Fibroblast of lung (primary cell): ENCODE data around the gene WDR36. TPM values are rescaled to one million over a fixed set of nuclear protein-coding genes. Genes with fewer than 3 reads are reported as not detected.

ENCODE experiments used
- DNase-seq, 2 donors: peaks; one replicate each; pipeline versions ENCODE4 v3.0.0 to v3.0.0-alpha.2; 2010; ENCODE audit warnings: low read depth in 2 of 2
- H2AFZ ChIP-seq: 2 replicates; pipeline ENCODE4 v1.5.1; 2012; ENCODE audit warnings: low read length, control low read depth, inconsistent platforms
- H3K27ac ChIP-seq: 2 replicates; pipeline ENCODE4 v1.5.1; 2011; ENCODE audit warnings: low read length, control low read depth; ENCODE audit not compliant: insufficient read depth
- H3K27me3 ChIP-seq: 2 replicates; pipeline ENCODE4 v1.5.1; 2011; ENCODE audit warnings: mild to moderate bottlenecking, low read length; ENCODE audit not compliant: control insufficient read depth, insufficient read depth
- H3K36me3 ChIP-seq: 2 replicates; pipeline ENCODE4 v1.5.1; 2011; ENCODE audit warnings: low read length; ENCODE audit not compliant: control insufficient read depth, insufficient read depth
- H3K4me1 ChIP-seq: 2 replicates; pipeline ENCODE4 v1.5.1; 2011; ENCODE audit warnings: low read length; ENCODE audit not compliant: control insufficient read depth, insufficient read depth; ENCODE audit errors: extremely low read depth
- H3K4me2 ChIP-seq: 2 replicates; pipeline ENCODE4 v1.5.1; 2011; ENCODE audit warnings: low read length, control low read depth; ENCODE audit not compliant: insufficient read depth; ENCODE audit errors: extremely low read depth
- H3K4me3 ChIP-seq, 4 experiments: fragments of 200-600 bp in 1 of 4; sonication (generic) in 1 of 4; replicated peaks in 1 of 4; 2 replicates each; pipeline ENCODE4 v1.5.1; 2011 to 2016; ENCODE audit warnings: low read length in 4 of 4, low read depth in 3 of 4, mild to moderate bottlenecking in 3 of 4, control low read depth in 2 of 4, inconsistent platforms in 1 of 4, mixed read lengths in 1 of 4; ENCODE audit not compliant: insufficient read depth in 1 of 4; ENCODE audit errors: control extremely low read depth in 1 of 4
- H3K79me2 ChIP-seq: 2 replicates; pipeline ENCODE4 v1.5.1; 2012; ENCODE audit warnings: mild to moderate bottlenecking, low read length, inconsistent platforms; ENCODE audit not compliant: control insufficient read depth, insufficient read depth
- H3K9ac ChIP-seq: 2 replicates; pipeline ENCODE4 v1.5.1; 2011; ENCODE audit warnings: mild to moderate bottlenecking, low read length, control low read depth; ENCODE audit not compliant: insufficient read depth
- H3K9me3 ChIP-seq: 2 replicates; pipeline ENCODE4 v1.5.1; 2012; ENCODE audit warnings: low read depth, low read length; ENCODE audit not compliant: control insufficient read depth, insufficient read depth
- H4K20me1 ChIP-seq: 2 replicates; pipeline ENCODE4 v1.5.1; 2011; ENCODE audit warnings: low read length; ENCODE audit not compliant: control insufficient read depth, insufficient read depth; ENCODE audit errors: extremely low read depth
- CTCF ChIP-seq, 2 donors: IDR thresholded peaks in 1 of 2; conservative IDR thresholded peaks in 1 of 2; 1 replicate in 1 of 2; 2 replicates in 1 of 2; pipeline ENCODE4 v1.5.1; 2011 to 2012; ENCODE audit warnings: low read length in 2 of 2, control low read depth in 1 of 2, inconsistent platforms in 1 of 2, low read depth in 1 of 2, mild to moderate bottlenecking in 1 of 2
- EZH2 ChIP-seq: IDR thresholded peaks from 2 replicates; pipeline ENCODE4 v1.5.1; 2012; ENCODE audit warnings: low read length, control low read depth, mild to moderate bottlenecking; ENCODE audit errors: missing control alignments
- polyA plus RNA-seq, 2 donors: library from polyadenylated mRNA; depleted of rRNA in 1 of 2; stranded (reverse) in 1 of 2; unstranded in 1 of 2; fragments of >200 nt; gene quantifications; 2 replicates each; pipeline ENCODE4 v1.2.1, GENCODE V29; 2011 to 2012; ENCODE audit warnings: missing spikeins in 1 of 2
- total RNA-seq: library from RNA; depleted of rRNA; stranded (reverse); fragments of >200 nt; gene quantifications from 2 replicates; pipeline ENCODE4 v1.2.1, GENCODE V29; 2014

WDR36 gene
- total and polyA plus RNA-seq, 2 donors (not counting 1 experiment from before 2014, with no cell fraction given) = 34.7 to 55.8 TPM

GRCh38 chr5:111083323-111083722 lies 8.8 kb upstream of the WDR36 start:
- H3K36me3 ChIP-seq = no peaks in the 10 kb centered on the region
- DNase-seq = no peak
- H3K4me2 ChIP-seq = no peak overlapping the region
- H3K79me2 ChIP-seq = no peaks in the 10 kb centered on the region
- H2AFZ ChIP-seq = no peak overlapping the region
- no peaks in the 10 kb centered on the region for H3K4me1 ChIP-seq
- H3K4me3 ChIP-seq = no peak overlapping the region
- no peak overlapping the region for H3K9ac ChIP-seq
- no peak overlapping the region for H3K27ac ChIP-seq
- H3K9me3 ChIP-seq = no peaks in the 10 kb centered on the region
- no peak for TF ChIP-seq EZH2
- no peak for TF ChIP-seq CTCF (conservative IDR thresholded peaks at IDR 0.05 in 1 of 2, IDR thresholded peaks at IDR 0.05 in 1 of 2; ENCODE audit: low read depth in 1 of 2, low read length in 2 of 2)
- H4K20me1 ChIP-seq = no peaks in the 10 kb centered on the region
- H3K27me3 ChIP-seq = no peaks in the 10 kb centered on the region

GRCh38 chr5:111095982-111096381 lies 3.8 kb downstream of the WDR36 start:
- no peak for DNase-seq
- Histone ChIP-seq H3K36me3 (no peaks in the 10 kb centered on the region), H3K4me3 (no peak overlapping the region), H3K27ac (no peak overlapping the region), H3K4me1 (no peaks in the 10 kb centered on the region), H3K79me2 (peaks cover 39% of the 10 kb centered on the region), H2AFZ (no peak overlapping the region), H3K4me2 (no peak overlapping the region), H3K27me3 (no peaks in the 10 kb centered on the region), H4K20me1 (no peaks in the 10 kb centered on the region), H3K9ac (no peak overlapping the region), H3K9me3 (no peaks in the 10 kb centered on the region)
- no peak for TF ChIP-seq CTCF (conservative IDR thresholded peaks at IDR 0.05 in 1 of 2, IDR thresholded peaks at IDR 0.05 in 1 of 2; ENCODE audit: low read depth in 1 of 2, low read length in 2 of 2)
- no peak for TF ChIP-seq EZH2

- H3K79me2 ChIP-seq = peaks cover 19% of the 10 kb centered on the region
- no peak overlapping the region for H2AFZ ChIP-seq
- H3K27me3 ChIP-seq = no peaks in the 10 kb centered on the region
- TF ChIP-seq CTCF (conservative IDR thresholded peaks at IDR 0.05 in 1 of 2, IDR thresholded peaks at IDR 0.05 in 1 of 2; ENCODE audit: low read depth in 1 of 2, low read length in 2 of 2) (no peak), EZH2 (no peak)
- H3K4me2 ChIP-seq = peak overlapping the region; percentile 29
- DNase-seq = peak; percentile 16 to 30
- peaks cover 3% of the 10 kb centered on the region for H3K36me3 ChIP-seq
- no peak overlapping the region for H3K4me3 ChIP-seq
- no peaks in the 10 kb centered on the region for H3K9me3 ChIP-seq
- H3K9ac ChIP-seq = no peak overlapping the region
- no peak overlapping the region for H3K27ac ChIP-seq
- H3K4me1 ChIP-seq = no peaks in the 10 kb centered on the region
- no peaks in the 10 kb centered on the region for H4K20me1 ChIP-seq
Measured at GRCh38 chr5:111099058-111099778, 7.1 kb downstream of the WDR36 start.
